GM12878 (cell line): Measurements from ENCODE around the gene MOBP. TPM values are rescaled to one million over a fixed set of nuclear protein-coding genes. Genes with fewer than 3 reads are reported as not detected.

Experiments
- ATAC-seq: fragments of 200-7000 bp; cut with Tn5 transposase; 3 replicates; pipeline ENCODE4 v1.9.1; 2020; ENCODE audit warnings: mild to moderate bottlenecking, moderate library complexity
- BruUV-seq: library from RNA; stranded (reverse); fragments of 400-500 nt; replicated peaks from 2 replicates; lab custom pipeline; 2021; lab: Mats Ljungman, UMichigan
- CTCF ChIA-PET: fragments of 300-600 bp; sonication (Branson Sonifier 250); formaldehyde crosslinking; extraction: SDS; loops from one replicate; lab custom pipeline; 2021; ENCODE audit warnings: inconsistent platforms; lab: Yijun Ruan, JAX
- POLR2A ChIA-PET: fragments of 350-600 bp; formaldehyde crosslinking; extraction: SDS; loops from one replicate; lab custom pipeline; 2021; ENCODE audit warnings: inconsistent platforms; lab: Charles Lee
- RAD21 ChIA-PET: fragments of 300-600 bp; sonication (Branson Sonifier 250); formaldehyde crosslinking; loops from one replicate; lab custom pipeline; 2023; ENCODE audit warnings: antibody characterized with exemption; ENCODE audit not compliant: unreplicated experiment; lab: Charles Lee
- SMC1A ChIA-PET: fragments of 300-600 bp; sonication (Branson Sonifier 250); formaldehyde crosslinking; loops from one replicate; lab custom pipeline; 2023; ENCODE audit not compliant: unreplicated experiment, uncharacterized antibody; lab: Charles Lee
- DNase-seq: peaks from one replicate; pipeline ENCODE4 v3.0.0-alpha.2; 2011; ENCODE audit warnings: low read depth, low spot score
- FAIRE-seq: peaks from 3 replicates; lab custom pipeline; 2011; peaks lifted over from hg19 to GRCh38; lab: Jason Lieb, UNC
- H2AFZ ChIP-seq: 2 replicates; pipeline ENCODE4 v1.6.0; 2011; ENCODE audit warnings: low read depth, low read length, control low read depth; ENCODE audit not compliant: control insufficient read depth
- H3K27ac ChIP-seq: 2 replicates; pipeline ENCODE4 v1.5.1; 2011; ENCODE audit warnings: control low read depth; ENCODE audit not compliant: control insufficient read depth, insufficient read depth
- H3K27me3 ChIP-seq, 2 experiments: replicated peaks in 1 of 2; 2 replicates each; pipeline versions ENCODE4 v1.6.0 to v1.6.1; 2011; ENCODE audit warnings: low read length in 1 of 2; ENCODE audit not compliant: control insufficient read depth in 2 of 2, insufficient read depth in 2 of 2
- H3K36me3 ChIP-seq, 2 experiments: 2 replicates each; pipeline ENCODE4 v1.5.1; 2011; ENCODE audit warnings: low read length in 1 of 2; ENCODE audit not compliant: control insufficient read depth in 2 of 2, insufficient read depth in 2 of 2
- H3K4me1 ChIP-seq: 2 replicates; pipeline ENCODE4 v1.6.1; 2011; ENCODE audit warnings: mild to moderate bottlenecking, low read length, moderate library complexity, mixed read lengths; ENCODE audit not compliant: control insufficient read depth, insufficient read depth
- H3K4me2 ChIP-seq: 2 replicates; pipeline ENCODE4 v1.6.0; 2011; ENCODE audit warnings: control low read depth; ENCODE audit not compliant: control insufficient read depth, insufficient read depth
- H3K4me3 ChIP-seq: fragments of 200-600 bp; sonication (generic); 2 replicates; pipeline ENCODE4 v1.5.1; 2016
- H3K79me2 ChIP-seq: 2 replicates; pipeline ENCODE4 v1.6.0; 2011; ENCODE audit warnings: low read length; ENCODE audit not compliant: control insufficient read depth, insufficient read depth
- H3K9ac ChIP-seq: 2 replicates; pipeline ENCODE4 v1.8.0; 2011; ENCODE audit warnings: low read length, control low read depth, mixed read lengths; ENCODE audit not compliant: control insufficient read depth, insufficient read depth
- H3K9me3 ChIP-seq: replicated peaks from 3 replicates; pipeline ENCODE4 v1.5.1; 2011; ENCODE audit warnings: mild to moderate bottlenecking, low read length; ENCODE audit not compliant: control insufficient read depth, insufficient read depth
- H4K20me1 ChIP-seq: 2 replicates; pipeline ENCODE4 v1.6.0; 2011; ENCODE audit not compliant: control insufficient read depth, insufficient read depth
- ASH2L ChIP-seq: fragments of 300-600, 200-600 bp; sonication (generic); IDR thresholded peaks from 2 replicates; pipeline ENCODE4 v1.6.1; 2017; ENCODE audit warnings: low read depth, mild to moderate bottlenecking, borderline replicate concordance
- EED ChIP-seq: sonication (generic); IDR thresholded peaks from 2 replicates; pipeline ENCODE4 v1.6.1; 2016; ENCODE audit warnings: antibody characterized with exemption, low read depth
- EP300 ChIP-seq, 2 experiments: fragments of 150-350 bp in 1 of 2; IDR thresholded peaks; 2 replicates each; pipeline ENCODE4 v1.6.1; 2011 to 2012; ENCODE audit warnings: low read depth in 2 of 2, low read length in 2 of 2, borderline replicate concordance in 1 of 2, improper control_type of control experiment in 1 of 2, inconsistent platforms in 1 of 2; ENCODE audit not compliant: control insufficient read depth in 1 of 2
- GATAD2B ChIP-seq: fragments of 450-650 bp; conservative IDR thresholded peaks from 2 replicates; pipeline ENCODE4 v1.6.1; 2017; ENCODE audit warnings: low read depth, mild to moderate bottlenecking, moderate library complexity
- NR2F1 ChIP-seq: fragments of 450-650 bp; conservative IDR thresholded peaks from 2 replicates; pipeline ENCODE4 v1.6.1; 2017; ENCODE audit warnings: mild to moderate bottlenecking
- SMAD5 ChIP-seq: IDR thresholded peaks from 2 replicates; pipeline ENCODE4 v1.6.1; 2016; ENCODE audit warnings: antibody characterized with exemption, low read depth
- USF1 ChIP-seq: IDR thresholded peaks from 2 replicates; pipeline ENCODE4 v1.6.1; 2011; ENCODE audit warnings: borderline replicate concordance, low read depth, mild to moderate bottlenecking, moderate library complexity, mixed read lengths, low read length; ENCODE audit not compliant: insufficient read depth; ENCODE audit errors: extremely low read length
- YBX1 ChIP-seq: fragments of 450-650 bp; IDR thresholded peaks from 2 replicates; pipeline ENCODE4 v1.6.1; 2016; ENCODE audit warnings: antibody characterized with exemption
- ZNF274 ChIP-seq: IDR thresholded peaks from one replicate; pipeline ENCODE4 v1.8.0; 2011; ENCODE audit not compliant: insufficient read length, insufficient read depth
- ZSCAN29 ChIP-seq: fragments of 450-650 bp; IDR thresholded peaks from 2 replicates; pipeline ENCODE4 v1.6.1; 2017; ENCODE audit warnings: mild to moderate bottlenecking, moderate library complexity
- WGBS: methylation state at CpG from one replicate; pipeline ENCODE4 v1.1.6; 2016; ENCODE audit warnings: low lambda C conversion rate; ENCODE audit not compliant: insufficient replicate concordance, insufficient coverage; ENCODE audit errors: missing lambda C conversion rate; 5-methylcytosine and 5-hydroxymethylcytosine counted together
- in situ Hi-C: fragments of 300-500 bp; cut with MboI; formaldehyde crosslinking; loops from 9 replicates; pipeline ENCODE4 v1.14.3; 2018; ENCODE audit warnings: mixed read lengths
- intact Hi-C: fragments of 100-400 bp; cut with micrococcal nuclease; formaldehyde crosslinking; loops from one replicate; pipeline ENCODE4 v1.14.2; 2022; ENCODE audit not compliant: unreplicated experiment
- polyA plus RNA-seq, 11 experiments: library from polyadenylated mRNA; depleted of rRNA in 4 of 11; unstranded in 6 of 11; stranded (reverse) in 5 of 11; fragments of >200 nt; fragmentation: Nextera tagmentation in 4 of 11; fragmentation: Illumina TruSeq in 1 of 11; extraction: Ambion mirVana in 4 of 11; extraction: Trizol in 1 of 11; gene quantifications; 1 replicate in 1 of 11; 2 replicates in 10 of 11; pipeline versions ENCODE4 v1.2.1 to v1.2.3, GENCODE V29; 2011 to 2016; ENCODE audit warnings: inconsistent platforms in 2 of 11, missing spikeins in 2 of 11, low read depth in 1 of 11
- total RNA-seq, 4 experiments: library from RNA; depleted of rRNA in 3 of 4; stranded (reverse); fragments of >200 nt in 3 of 4; fragmentation: Illumina TruSeq in 1 of 4; extraction: Trizol in 1 of 4; gene quantifications; 2 replicates each; pipeline versions ENCODE4 v1.2.1 to v1.2.3, GENCODE V29; 2013 to 2021
- TF ChIP-seq, protein P1 (sequence below): fragments of 450-650 bp; IDR thresholded peaks from 2 replicates; pipeline ENCODE4 v1.6.1; 2017; ENCODE audit warnings: borderline replicate concordance
- TF ChIP-seq, protein P2 (sequence below): fragments of 450-650 bp; IDR thresholded peaks from 2 replicates; pipeline ENCODE4 v1.6.1; 2017; ENCODE audit warnings: antibody characterized with exemption, mild to moderate bottlenecking, moderate library complexity

The MOBP gene
- total and polyA plus RNA-seq, 10 of the 15 experiments (the other 5 are each of a cell fraction or from before 2014, with no cell fraction given) = 0.04 to 0.09 (median 0.08) TPM; not detected in 5

DNA sequence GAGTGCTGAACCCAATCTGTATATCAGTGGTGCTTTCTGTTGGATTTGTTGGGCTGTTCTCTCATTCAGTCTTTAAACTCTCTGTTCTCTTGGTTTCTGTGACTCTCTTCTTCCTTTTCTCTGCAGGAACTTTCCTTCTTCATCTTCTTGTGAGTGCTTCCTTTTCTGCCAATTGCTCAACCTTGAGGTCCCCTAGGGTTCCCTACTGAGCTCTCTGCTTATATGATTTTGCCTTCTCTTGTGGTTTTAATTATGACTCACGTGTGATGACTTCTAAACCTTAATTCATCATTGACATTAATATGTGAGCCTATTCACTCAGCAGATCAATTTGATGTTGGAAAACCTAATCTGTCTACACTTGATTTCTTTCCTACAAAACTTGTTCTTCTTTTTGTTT, 39.4 kb downstream of the MOBP start:
- Histone ChIP-seq H3K4me3 (no peak overlapping the region), H2AFZ (no peak overlapping the region), H3K27me3 (peaks cover 0 to 9% of the 10 kb centered on the region in 2 experiments), H3K4me2 (no peak overlapping the region), H3K79me2 (no peaks in the 10 kb centered on the region), H3K36me3 (no peaks in the 10 kb centered on the region), H4K20me1 (no peaks in the 10 kb centered on the region), H3K27ac (no peak overlapping the region), H3K9ac (no peak overlapping the region), H3K9me3 (no peaks in the 10 kb centered on the region), H3K4me1 (no peaks in the 10 kb centered on the region)
- FAIRE-seq = no peak
- in situ Hi-C loops (no loop called here), intact Hi-C loops (no loop called here)
- 0% methylated on average over 1 of the region's 1 CpG for WGBS
- TF ChIP-seq GATAD2B = no peak
- TF ChIP-seq YBX1 = no peak
- TF ChIP-seq SMAD5 = no peak
- no peak for TF ChIP-seq ZSCAN29
- TF ChIP-seq ASH2L = no peak
- TF ChIP-seq, protein P1, sequence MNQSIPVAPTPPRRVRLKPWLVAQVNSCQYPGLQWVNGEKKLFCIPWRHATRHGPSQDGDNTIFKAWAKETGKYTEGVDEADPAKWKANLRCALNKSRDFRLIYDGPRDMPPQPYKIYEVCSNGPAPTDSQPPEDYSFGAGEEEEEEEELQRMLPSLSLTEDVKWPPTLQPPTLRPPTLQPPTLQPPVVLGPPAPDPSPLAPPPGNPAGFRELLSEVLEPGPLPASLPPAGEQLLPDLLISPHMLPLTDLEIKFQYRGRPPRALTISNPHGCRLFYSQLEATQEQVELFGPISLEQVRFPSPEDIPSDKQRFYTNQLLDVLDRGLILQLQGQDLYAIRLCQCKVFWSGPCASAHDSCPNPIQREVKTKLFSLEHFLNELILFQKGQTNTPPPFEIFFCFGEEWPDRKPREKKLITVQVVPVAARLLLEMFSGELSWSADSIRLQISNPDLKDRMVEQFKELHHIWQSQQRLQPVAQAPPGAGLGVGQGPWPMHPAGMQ = no peak
- ATAC-seq = no peak
- CTCF ChIA-PET = interaction anchor here (1.0 to 1.2 kb wide), 2 partner anchors 14 to 90 kb away, joined by 3 read pairs; no protein-coding TSS in a partner anchor
- no TSS peak for BruUV-seq
- RAD21 ChIA-PET = no interaction called here
- POLR2A ChIA-PET = no interaction called here
- DNase-seq = no peak
- SMC1A ChIA-PET = no interaction called here

GRCh38 chr3:39513791-39514369, 46.4 kb downstream of the MOBP start:
- FAIRE-seq (no peak), ATAC-seq (no peak), DNase-seq (no peak)
- H3K4me1 ChIP-seq = no peaks in the 10 kb centered on the region
- H2AFZ ChIP-seq = no peak overlapping the region
- no peaks in the 10 kb centered on the region for H3K36me3 ChIP-seq
- H3K4me3 ChIP-seq = no peak overlapping the region
- no peak overlapping the region for H3K9ac ChIP-seq
- no peaks in the 10 kb centered on the region for H4K20me1 ChIP-seq
- intact Hi-C loops (no loop called here), in situ Hi-C loops (no loop called here)
- BruUV-seq = no TSS peak
- no peaks in the 10 kb centered on the region for H3K79me2 ChIP-seq
- POLR2A ChIA-PET = no interaction called here
- H3K27me3 ChIP-seq = no peaks in the 10 kb centered on the region; a peak in 2 of 4 replicates
- H3K27ac ChIP-seq = no peak overlapping the region
- RAD21 ChIA-PET = no interaction called here
- CTCF ChIA-PET = no interaction called here
- SMC1A ChIA-PET = no interaction called here
- H3K9me3 ChIP-seq = no peaks in the 10 kb centered on the region
- H3K4me2 ChIP-seq = no peak overlapping the region
- 0% methylated on average over 3 of the region's 3 CpGs for WGBS
- TF ChIP-seq NR2F1 = no peak
- TF ChIP-seq EP300 (IDR thresholded peaks at IDR 0.05; ENCODE audit: borderline replicate concordance in 1 of 2, control insufficient read depth in 1 of 2, low read depth in 2 of 2, low read length in 2 of 2) = no peak
- no peak for TF ChIP-seq EED
- TF ChIP-seq, protein P2, sequence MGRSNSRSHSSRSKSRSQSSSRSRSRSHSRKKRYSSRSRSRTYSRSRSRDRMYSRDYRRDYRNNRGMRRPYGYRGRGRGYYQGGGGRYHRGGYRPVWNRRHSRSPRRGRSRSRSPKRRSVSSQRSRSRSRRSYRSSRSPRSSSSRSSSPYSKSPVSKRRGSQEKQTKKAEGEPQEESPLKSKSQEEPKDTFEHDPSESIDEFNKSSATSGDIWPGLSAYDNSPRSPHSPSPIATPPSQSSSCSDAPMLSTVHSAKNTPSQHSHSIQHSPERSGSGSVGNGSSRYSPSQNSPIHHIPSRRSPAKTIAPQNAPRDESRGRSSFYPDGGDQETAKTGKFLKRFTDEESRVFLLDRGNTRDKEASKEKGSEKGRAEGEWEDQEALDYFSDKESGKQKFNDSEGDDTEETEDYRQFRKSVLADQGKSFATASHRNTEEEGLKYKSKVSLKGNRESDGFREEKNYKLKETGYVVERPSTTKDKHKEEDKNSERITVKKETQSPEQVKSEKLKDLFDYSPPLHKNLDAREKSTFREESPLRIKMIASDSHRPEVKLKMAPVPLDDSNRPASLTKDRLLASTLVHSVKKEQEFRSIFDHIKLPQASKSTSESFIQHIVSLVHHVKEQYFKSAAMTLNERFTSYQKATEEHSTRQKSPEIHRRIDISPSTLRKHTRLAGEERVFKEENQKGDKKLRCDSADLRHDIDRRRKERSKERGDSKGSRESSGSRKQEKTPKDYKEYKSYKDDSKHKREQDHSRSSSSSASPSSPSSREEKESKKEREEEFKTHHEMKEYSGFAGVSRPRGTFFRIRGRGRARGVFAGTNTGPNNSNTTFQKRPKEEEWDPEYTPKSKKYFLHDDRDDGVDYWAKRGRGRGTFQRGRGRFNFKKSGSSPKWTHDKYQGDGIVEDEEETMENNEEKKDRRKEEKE = no peak
- no peak for TF ChIP-seq USF1
- TF ChIP-seq ZNF274 = no peak
